GM12878 (cell line): ENCODE measurements around the gene TFF1. TPM values are rescaled to one million over a fixed set of nuclear protein-coding genes. Genes with fewer than 3 reads are reported as not detected.

ENCODE experiments used
- ATAC-seq: fragments of 200-7000 bp; cut with Tn5 transposase; 3 replicates; pipeline ENCODE4 v1.9.1; 2020; ENCODE audit warnings: mild to moderate bottlenecking, moderate library complexity
- BruUV-seq: library from RNA; stranded (reverse); fragments of 400-500 nt; replicated peaks from 2 replicates; lab custom pipeline; 2021; lab: Mats Ljungman, UMichigan
- CTCF ChIA-PET: fragments of 300-600 bp; sonication (Branson Sonifier 250); formaldehyde crosslinking; extraction: SDS; loops from one replicate; lab custom pipeline; 2021; ENCODE audit warnings: inconsistent platforms; lab: Yijun Ruan, JAX
- POLR2A ChIA-PET: fragments of 350-600 bp; formaldehyde crosslinking; extraction: SDS; loops from one replicate; lab custom pipeline; 2021; ENCODE audit warnings: inconsistent platforms; lab: Charles Lee
- RAD21 ChIA-PET: fragments of 300-600 bp; sonication (Branson Sonifier 250); formaldehyde crosslinking; loops from one replicate; lab custom pipeline; 2023; ENCODE audit warnings: antibody characterized with exemption; ENCODE audit not compliant: unreplicated experiment; lab: Charles Lee
- SMC1A ChIA-PET: fragments of 300-600 bp; sonication (Branson Sonifier 250); formaldehyde crosslinking; loops from one replicate; lab custom pipeline; 2023; ENCODE audit not compliant: unreplicated experiment, uncharacterized antibody; lab: Charles Lee
- DNase-seq: peaks from one replicate; pipeline ENCODE4 v3.0.0-alpha.2; 2011; ENCODE audit warnings: low read depth, low spot score
- FAIRE-seq: peaks from 3 replicates; lab custom pipeline; 2011; peaks lifted over from hg19 to GRCh38; lab: Jason Lieb, UNC
- H2AFZ ChIP-seq: 2 replicates; pipeline ENCODE4 v1.6.0; 2011; ENCODE audit warnings: low read depth, low read length, control low read depth; ENCODE audit not compliant: control insufficient read depth
- H3K27ac ChIP-seq: 2 replicates; pipeline ENCODE4 v1.5.1; 2011; ENCODE audit warnings: control low read depth; ENCODE audit not compliant: control insufficient read depth, insufficient read depth
- H3K27me3 ChIP-seq, 2 experiments: replicated peaks in 1 of 2; 2 replicates each; pipeline versions ENCODE4 v1.6.0 to v1.6.1; 2011; ENCODE audit warnings: low read length in 1 of 2; ENCODE audit not compliant: control insufficient read depth in 2 of 2, insufficient read depth in 2 of 2
- H3K36me3 ChIP-seq, 2 experiments: 2 replicates each; pipeline ENCODE4 v1.5.1; 2011; ENCODE audit warnings: low read length in 1 of 2; ENCODE audit not compliant: control insufficient read depth in 2 of 2, insufficient read depth in 2 of 2
- H3K4me1 ChIP-seq: 2 replicates; pipeline ENCODE4 v1.6.1; 2011; ENCODE audit warnings: mild to moderate bottlenecking, low read length, moderate library complexity, mixed read lengths; ENCODE audit not compliant: control insufficient read depth, insufficient read depth
- H3K4me2 ChIP-seq: 2 replicates; pipeline ENCODE4 v1.6.0; 2011; ENCODE audit warnings: control low read depth; ENCODE audit not compliant: control insufficient read depth, insufficient read depth
- H3K4me3 ChIP-seq: fragments of 200-600 bp; sonication (generic); 2 replicates; pipeline ENCODE4 v1.5.1; 2016
- H3K79me2 ChIP-seq: 2 replicates; pipeline ENCODE4 v1.6.0; 2011; ENCODE audit warnings: low read length; ENCODE audit not compliant: control insufficient read depth, insufficient read depth
- H3K9ac ChIP-seq: 2 replicates; pipeline ENCODE4 v1.8.0; 2011; ENCODE audit warnings: low read length, control low read depth, mixed read lengths; ENCODE audit not compliant: control insufficient read depth, insufficient read depth
- H3K9me3 ChIP-seq: replicated peaks from 3 replicates; pipeline ENCODE4 v1.5.1; 2011; ENCODE audit warnings: mild to moderate bottlenecking, low read length; ENCODE audit not compliant: control insufficient read depth, insufficient read depth
- H4K20me1 ChIP-seq: 2 replicates; pipeline ENCODE4 v1.6.0; 2011; ENCODE audit not compliant: control insufficient read depth, insufficient read depth
- BCL11A ChIP-seq: IDR thresholded peaks from 2 replicates; pipeline ENCODE4 v1.6.1; 2011; ENCODE audit warnings: low read depth, low read length
- BCLAF1 ChIP-seq: fragments of 450-650 bp; IDR thresholded peaks from 2 replicates; pipeline ENCODE4 v1.6.1; 2017; ENCODE audit warnings: antibody characterized with exemption, mild to moderate bottlenecking, moderate library complexity
- E4F1 ChIP-seq: fragments of 450-650 bp; IDR thresholded peaks from 2 replicates; pipeline ENCODE4 v1.6.1; 2018; ENCODE audit warnings: borderline replicate concordance, mild to moderate bottlenecking; ENCODE audit not compliant: partially characterized antibody
- KAT2A ChIP-seq: conservative IDR thresholded peaks from 2 replicates; pipeline ENCODE4 v1.6.1; 2011; ENCODE audit warnings: low read depth, low read length; ENCODE audit not compliant: control insufficient read depth
- MEF2B ChIP-seq: fragments of 450-650 bp; IDR thresholded peaks from 2 replicates; pipeline ENCODE4 v1.6.1; 2018; ENCODE audit warnings: mild to moderate bottlenecking, moderate library complexity; ENCODE audit not compliant: partially characterized antibody, poor library complexity, severe bottlenecking
- ZNF622 ChIP-seq: fragments of 450-650 bp; IDR thresholded peaks from 2 replicates; pipeline ENCODE4 v1.6.1; 2017; ENCODE audit warnings: mild to moderate bottlenecking, inconsistent platforms
- WGBS: methylation state at CpG from one replicate; pipeline ENCODE4 v1.1.6; 2016; ENCODE audit warnings: low lambda C conversion rate; ENCODE audit not compliant: insufficient replicate concordance, insufficient coverage; ENCODE audit errors: missing lambda C conversion rate; 5-methylcytosine and 5-hydroxymethylcytosine counted together
- in situ Hi-C: fragments of 300-500 bp; cut with MboI; formaldehyde crosslinking; loops from 9 replicates; pipeline ENCODE4 v1.14.3; 2018; ENCODE audit warnings: mixed read lengths
- intact Hi-C: fragments of 100-400 bp; cut with micrococcal nuclease; formaldehyde crosslinking; loops from one replicate; pipeline ENCODE4 v1.14.2; 2022; ENCODE audit not compliant: unreplicated experiment
- polyA plus RNA-seq, 11 experiments: library from polyadenylated mRNA; depleted of rRNA in 4 of 11; unstranded in 6 of 11; stranded (reverse) in 5 of 11; fragments of >200 nt; fragmentation: Nextera tagmentation in 4 of 11; fragmentation: Illumina TruSeq in 1 of 11; extraction: Ambion mirVana in 4 of 11; extraction: Trizol in 1 of 11; gene quantifications; 1 replicate in 1 of 11; 2 replicates in 10 of 11; pipeline versions ENCODE4 v1.2.1 to v1.2.3, GENCODE V29; 2011 to 2016; ENCODE audit warnings: inconsistent platforms in 2 of 11, missing spikeins in 2 of 11, low read depth in 1 of 11
- total RNA-seq, 4 experiments: library from RNA; depleted of rRNA in 3 of 4; stranded (reverse); fragments of >200 nt in 3 of 4; fragmentation: Illumina TruSeq in 1 of 4; extraction: Trizol in 1 of 4; gene quantifications; 2 replicates each; pipeline versions ENCODE4 v1.2.1 to v1.2.3, GENCODE V29; 2013 to 2021

The TFF1 gene
- total and polyA plus RNA-seq, 10 of the 15 experiments (the other 5 are each of a cell fraction or from before 2014, with no cell fraction given): 0.13 TPM; not detected in 9

GRCh38 chr21:42384156-42384945, 18.0 kb upstream of the TFF1 start:
- Histone ChIP-seq H3K27ac (no peak overlapping the region), H3K9me3 (peaks cover 6% of the 10 kb centered on the region; the same call in 2 of the 3 replicates), H2AFZ (no peak overlapping the region), H3K4me2 (no peak overlapping the region), H3K36me3 (no peaks in the 10 kb centered on the region), H3K27me3 (no peaks in the 10 kb centered on the region), H3K4me1 (peaks cover 24% of the 10 kb centered on the region), H3K9ac (no peak overlapping the region), H3K4me3 (no peak overlapping the region), H4K20me1 (no peaks in the 10 kb centered on the region), H3K79me2 (no peaks in the 10 kb centered on the region)
- intact Hi-C loops (no loop called here), in situ Hi-C loops (no loop called here)
- TF ChIP-seq KAT2A (no peak), MEF2B (peak; percentile 92)
- no peak for ATAC-seq
- RAD21 ChIA-PET: interaction anchor here (0.9 to 1.4 kb wide), 3 partner anchors 9 to 75 kb away, joined by 3 to 6 read pairs (median 4); no protein-coding TSS in a partner anchor
- no TSS peak for BruUV-seq
- POLR2A ChIA-PET: interaction anchor here (1.4 kb wide), 1 partner anchor 9 kb away, joined by 4 read pairs; no protein-coding TSS in a partner anchor
- 77% methylated on average over 8 of the region's 8 CpGs for WGBS
- no peak for FAIRE-seq
- CTCF ChIA-PET: interaction anchor here (0.9 to 1.4 kb wide), 4 partner anchors 9 to 218 kb away, joined by 3 to 6 read pairs (median 3); no protein-coding TSS in a partner anchor
- DNase-seq: no peak
- SMC1A ChIA-PET: interaction anchor here (1.0 to 2.0 kb wide), 5 partner anchors 9 to 152 kb away, joined by 3 to 10 read pairs (median 5); partner anchors contain the start of gene TMPRSS3

GRCh38 chr21:42383331-42383730, 17.0 kb upstream of the TFF1 start:
- 54% methylated on average over 6 of the region's 6 CpGs for WGBS
- no peak for TF ChIP-seq BCL11A
- TF ChIP-seq E4F1: no peak
- TF ChIP-seq BCLAF1: no peak
- TF ChIP-seq ZNF622: no peak

More at GRCh38 chr21:42383331-42383730, 17.0 kb upstream of the TFF1 start:
- H3K36me3 ChIP-seq: no peaks in the 10 kb centered on the region
- H3K4me1 ChIP-seq: peaks cover 14% of the 10 kb centered on the region
- H2AFZ ChIP-seq: no peak overlapping the region
- no peak overlapping the region for H3K4me2 ChIP-seq
- FAIRE-seq (no peak), ATAC-seq (no peak), DNase-seq (no peak)
- ChIA-PET CTCF (interaction anchor here (0.8 to 1.6 kb wide), 2 partner anchors 10 to 67 kb away, joined by 3 to 5 read pairs; no protein-coding TSS in a partner anchor), SMC1A (interaction anchor here (4.7 kb wide), 1 partner anchor 9 kb away, joined by 19 read pairs; no protein-coding TSS in a partner anchor), POLR2A (no interaction called here), RAD21 (interaction anchor here (0.5 to 0.8 kb wide), 2 partner anchors 17 to 740 kb away, joined by 4 to 5 read pairs; no protein-coding TSS in a partner anchor)
- intact Hi-C loops (no loop called here), in situ Hi-C loops (no loop called here)
- H4K20me1 ChIP-seq: no peaks in the 10 kb centered on the region
- BruUV-seq: no TSS peak
- H3K27ac ChIP-seq: no peak overlapping the region
- H3K27me3 ChIP-seq: no peaks in the 10 kb centered on the region
- peaks cover 6% of the 10 kb centered on the region; the same call in 2 of the 3 replicates for H3K9me3 ChIP-seq
- H3K4me3 ChIP-seq: no peak overlapping the region
- H3K9ac ChIP-seq: no peak overlapping the region
- H3K79me2 ChIP-seq: no peaks in the 10 kb centered on the region
